Esophagus muscularis mucosa (tissue), 4 donors: ENCODE results near the gene TWF2. TPM values are rescaled to one million over a fixed set of nuclear protein-coding genes. Genes with fewer than 3 reads are reported as not detected.

Experiments
- DNase-seq: peaks from one replicate; pipeline ENCODE4 v3.0.0-alpha.2; 2017; ENCODE audit errors: extremely low spot score
- H3K27ac ChIP-seq, 4 donors: fragments of 200-600 bp; sonication (generic); replicated peaks in 1 of 4; 1 replicate in 3 of 4; 2 replicates in 1 of 4; pipeline ENCODE4 v1.5.1; 2016 to 2019; ENCODE audit warnings: mild to moderate bottlenecking in 1 of 4
- H3K27me3 ChIP-seq, 4 donors: fragments of 200-600 bp; sonication (generic); one replicate each; pipeline versions ENCODE4 v1.5.1 to v1.6.0; 2016 to 2019
- H3K36me3 ChIP-seq, 4 donors: fragments of 200-600 bp; sonication (generic); one replicate each; pipeline ENCODE4 v1.5.1; 2016 to 2019
- H3K4me1 ChIP-seq, 4 donors: fragments of 200-600 bp; sonication (generic); one replicate each; pipeline ENCODE4 v1.5.1; 2016 to 2019
- H3K4me3 ChIP-seq, 4 donors: fragments of 200-600 bp; sonication (generic); 1 replicate in 2 of 4; 2 replicates in 2 of 4; pipeline ENCODE4 v1.5.1; 2016 to 2019; ENCODE audit warnings: mild to moderate bottlenecking in 4 of 4, moderate library complexity in 1 of 4
- H3K9me3 ChIP-seq, 4 donors: fragments of 200-600 bp; sonication (generic); 1 replicate in 3 of 4; 2 replicates in 1 of 4; pipeline ENCODE4 v1.5.1; 2016 to 2019
- EP300 ChIP-seq: sonication (generic); formaldehyde crosslinking; IDR thresholded peaks from one replicate; pipeline ENCODE4 v1.6.1; 2017; ENCODE audit warnings: antibody characterized with exemption
- POLR2A ChIP-seq: fragments of 450-650 bp; IDR thresholded peaks from one replicate; pipeline ENCODE4 v1.6.1; 2017; ENCODE audit warnings: antibody characterized with exemption, moderate library complexity, mild to moderate bottlenecking, low read depth
- POLR2AphosphoS5 ChIP-seq, 2 donors: sonication (generic); formaldehyde crosslinking; IDR thresholded peaks; one replicate each; pipeline ENCODE4 v1.6.1; 2017; ENCODE audit warnings: antibody characterized with exemption in 2 of 2
- WGBS: methylation state at CpG from one replicate; pipeline ENCODE4 v1.1.5; 2018; 5-methylcytosine and 5-hydroxymethylcytosine counted together
- intact Hi-C: fragments of 100-400 bp; cut with DNase I; formaldehyde crosslinking; loops from one replicate; pipeline ENCODE4 v1.15.1; 2023
- small RNA-seq, 3 donors: library from RNA; depleted of rRNA; stranded (forward); fragments of <200 nt; gene quantifications; one replicate each; pipeline ENCODE3, GENCODE V24; 2016
- total RNA-seq, 4 donors: library from RNA; depleted of rRNA; stranded (reverse); fragments of >200 nt; gene quantifications; one replicate each; pipeline versions ENCODE4 v1.1.0 to v1.2.1, GENCODE V29; 2016
- TF ChIP-seq, protein P1 (sequence below), 3 experiments: fragments of 200-600 bp in 2 of 3; fragments of 450-650 bp in 1 of 3; sonication (generic) in 2 of 3; IDR thresholded peaks; one replicate each; pipeline ENCODE4 v1.5.1; 2017 to 2019; ENCODE audit warnings: antibody characterized with exemption in 3 of 3, mild to moderate bottlenecking in 2 of 3, moderate library complexity in 1 of 3

The TWF2 gene
- total RNA-seq, 4 donors from 2014 or later = 66.4 to 89.5 (median 79.9) TPM

DNA sequence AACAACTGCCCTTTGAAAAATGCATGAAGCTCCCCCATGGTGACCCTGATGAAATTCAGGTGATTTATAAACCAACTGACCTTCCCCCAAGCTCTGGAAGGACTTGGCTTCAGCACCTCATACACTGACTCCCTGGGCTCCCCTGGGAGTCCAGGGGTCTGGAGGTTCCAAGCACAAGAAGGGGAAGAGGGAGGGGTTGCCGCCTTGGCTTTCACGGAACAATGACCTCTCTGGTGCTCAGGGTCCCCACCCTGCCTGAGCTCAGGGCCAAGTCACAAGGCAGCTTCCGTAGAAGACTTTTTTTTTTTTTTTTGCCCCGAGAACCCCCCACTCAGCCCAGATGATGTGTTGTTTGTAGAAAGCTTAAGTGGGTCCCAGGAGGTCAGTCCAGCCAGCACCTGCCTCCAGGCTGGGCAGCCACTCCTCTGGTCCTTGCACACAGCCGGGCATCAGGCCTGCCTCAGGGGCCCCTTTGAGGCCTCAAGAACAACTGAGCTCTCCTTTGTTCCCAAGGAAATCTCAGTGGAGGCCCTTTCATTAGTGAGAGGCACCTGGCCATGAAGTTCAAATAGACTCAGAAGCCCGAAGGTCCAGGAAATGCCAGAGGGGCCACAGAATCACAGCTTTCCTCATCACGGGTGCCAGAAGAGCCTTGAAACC is 55.0 kb downstream of the TWF2 start:
- H3K27ac ChIP-seq = peak overlapping the region in 1 of 4 donors; percentile 8
- H3K9me3 ChIP-seq = no peaks in the 10 kb centered on the region
- no peak overlapping the region for H3K4me3 ChIP-seq
- TF ChIP-seq POLR2A (no peak), POLR2AphosphoS5 (IDR thresholded peaks at IDR 0.05) (no peak), EP300 (no peak)
- TF ChIP-seq, protein P1, sequence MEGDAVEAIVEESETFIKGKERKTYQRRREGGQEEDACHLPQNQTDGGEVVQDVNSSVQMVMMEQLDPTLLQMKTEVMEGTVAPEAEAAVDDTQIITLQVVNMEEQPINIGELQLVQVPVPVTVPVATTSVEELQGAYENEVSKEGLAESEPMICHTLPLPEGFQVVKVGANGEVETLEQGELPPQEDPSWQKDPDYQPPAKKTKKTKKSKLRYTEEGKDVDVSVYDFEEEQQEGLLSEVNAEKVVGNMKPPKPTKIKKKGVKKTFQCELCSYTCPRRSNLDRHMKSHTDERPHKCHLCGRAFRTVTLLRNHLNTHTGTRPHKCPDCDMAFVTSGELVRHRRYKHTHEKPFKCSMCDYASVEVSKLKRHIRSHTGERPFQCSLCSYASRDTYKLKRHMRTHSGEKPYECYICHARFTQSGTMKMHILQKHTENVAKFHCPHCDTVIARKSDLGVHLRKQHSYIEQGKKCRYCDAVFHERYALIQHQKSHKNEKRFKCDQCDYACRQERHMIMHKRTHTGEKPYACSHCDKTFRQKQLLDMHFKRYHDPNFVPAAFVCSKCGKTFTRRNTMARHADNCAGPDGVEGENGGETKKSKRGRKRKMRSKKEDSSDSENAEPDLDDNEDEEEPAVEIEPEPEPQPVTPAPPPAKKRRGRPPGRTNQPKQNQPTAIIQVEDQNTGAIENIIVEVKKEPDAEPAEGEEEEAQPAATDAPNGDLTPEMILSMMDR (IDR thresholded peaks at IDR 0.05) = no peak
- WGBS = 88% methylated on average over 3 of the region's 7 CpGs
- H3K4me1 ChIP-seq = peaks cover 0 to 27% (median 7%) of the 10 kb centered on the region in 4 donors
- no peaks in the 10 kb centered on the region for H3K27me3 ChIP-seq
- intact Hi-C loops = no loop called here
- H3K36me3 ChIP-seq = no peaks in the 10 kb centered on the region
- DNase-seq = no peak

DNA sequence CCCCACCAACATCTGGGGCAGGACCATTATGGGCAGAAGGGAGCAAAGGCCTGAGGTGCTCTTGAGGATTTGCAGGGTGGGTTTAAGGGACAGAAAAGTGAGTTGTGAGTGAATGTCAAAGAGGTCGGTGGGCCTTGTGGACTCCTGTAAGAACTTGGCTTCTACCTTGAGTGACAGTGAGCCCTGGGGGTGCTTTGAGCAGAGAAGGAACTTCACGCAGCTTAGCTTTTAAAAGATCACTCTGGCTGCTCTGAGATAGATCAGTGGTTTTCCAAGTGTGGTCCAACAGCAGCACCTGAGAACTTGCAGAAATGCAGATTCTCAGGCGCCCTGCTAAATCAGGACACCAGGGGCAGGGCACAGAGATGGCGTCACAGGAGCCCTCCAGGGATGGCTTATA is 56.3 kb downstream of the TWF2 start:
- H3K4me3 ChIP-seq = no peak overlapping the region
- no peak overlapping the region for H3K27ac ChIP-seq
- WGBS = 79% methylated on average over 4 of the region's 4 CpGs
- H3K4me1 ChIP-seq = peaks cover 0 to 27% (median 7%) of the 10 kb centered on the region in 4 donors
- H3K27me3 ChIP-seq = no peaks in the 10 kb centered on the region
- intact Hi-C loops = no loop called here
- TF ChIP-seq POLR2A = no peak
- DNase-seq = no peak
- H3K9me3 ChIP-seq = no peaks in the 10 kb centered on the region
- no peaks in the 10 kb centered on the region for H3K36me3 ChIP-seq

DNA sequence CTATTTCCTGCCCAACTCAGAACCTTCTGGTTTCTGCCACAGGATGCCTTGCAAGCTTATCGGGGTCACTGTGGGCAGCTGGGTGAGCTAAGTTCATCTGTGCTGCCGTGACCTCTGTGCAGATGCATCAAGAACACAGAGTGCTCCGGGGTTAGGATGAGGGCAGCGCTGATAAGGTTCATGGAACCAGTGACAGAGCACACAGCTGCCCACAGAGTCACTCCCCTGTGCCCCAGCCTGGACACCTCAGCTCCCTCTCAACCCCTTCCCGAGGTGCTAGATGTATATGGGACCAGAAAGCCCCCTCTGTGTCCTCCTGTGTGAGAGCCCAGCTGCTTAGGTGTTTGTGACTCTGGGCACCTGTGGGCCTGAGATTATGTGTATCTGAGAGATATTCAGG is 56.8 kb downstream of the TWF2 start:
- intact Hi-C loops = no loop called here
- WGBS = no CpG with 5 or more reads among the region's 5 CpGs
- H3K27ac ChIP-seq = no peak overlapping the region
- peaks cover 0 to 27% (median 7%) of the 10 kb centered on the region in 4 donors for H3K4me1 ChIP-seq
- H3K27me3 ChIP-seq = no peaks in the 10 kb centered on the region
- H3K36me3 ChIP-seq = no peaks in the 10 kb centered on the region
- H3K9me3 ChIP-seq = no peaks in the 10 kb centered on the region
- TF ChIP-seq EP300 = no peak
- no peak for TF ChIP-seq POLR2A
- TF ChIP-seq POLR2AphosphoS5 (IDR thresholded peaks at IDR 0.05) = no peak
- TF ChIP-seq, protein P1 (IDR thresholded peaks at IDR 0.05) = no peak
- H3K4me3 ChIP-seq = no peak overlapping the region
- no peak for DNase-seq

DNA sequence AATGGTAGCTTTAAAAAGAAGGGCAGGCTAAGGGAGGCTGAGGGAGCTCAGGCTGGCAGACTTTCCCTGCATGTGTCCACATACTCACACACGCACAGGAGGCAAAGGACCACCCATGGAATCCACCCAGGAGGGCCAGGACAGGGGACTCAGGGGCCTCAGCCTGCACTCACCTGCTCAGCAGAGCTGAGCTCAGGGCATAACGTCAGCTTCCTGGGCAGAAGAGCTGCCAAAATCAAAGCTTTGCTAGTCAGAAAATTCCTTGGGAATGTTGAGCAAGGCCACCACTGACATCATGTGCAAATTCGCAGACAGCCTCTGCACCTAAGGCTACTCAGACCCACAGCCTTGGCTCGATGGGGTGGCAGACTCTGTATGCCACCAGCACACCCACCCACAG is 57.4 kb downstream of the TWF2 start:
- TF ChIP-seq POLR2A = no peak
- no peak for DNase-seq
- 84% methylated on average over 2 of the region's 4 CpGs for WGBS
- H3K4me3 ChIP-seq = no peak overlapping the region
- no peaks in the 10 kb centered on the region for H3K9me3 ChIP-seq
- intact Hi-C loops = no loop called here
- no peaks in the 10 kb centered on the region for H3K36me3 ChIP-seq
- H3K27ac ChIP-seq = no peak overlapping the region
- no peaks in the 10 kb centered on the region for H3K27me3 ChIP-seq
- H3K4me1 ChIP-seq = peaks cover 0 to 27% (median 7%) of the 10 kb centered on the region in 4 donors

Small RNA genes lying within 50 kb of the gene (small RNA-seq; reads per million reads assigned to genes)
- 1,217 to 2,006 (median 1,736) reads per million in 3 donors for gene MIRLET7G

Other genes starting within 250 kb of the TWF2 start
- 1,000 to 10,000 TPM in 3 of 4 donors, 100 to 1,000 TPM in 1; 786 to 1,908 (median 1,382) TPM for gene RPL29, start 243.3 kb downstream of the TWF2 start, total RNA-seq
- 10 to 100 TPM in 3 of 4 donors, 1 to 10 TPM in 1; 10.0 to 23.5 (median 15.9) TPM for gene DUSP7, start 182.6 kb downstream of the TWF2 start, total RNA-seq
- gene POC1A, start 84.7 kb downstream of the TWF2 start, total RNA-seq = 1 to 10 TPM in 3 of 4 donors, under 1 TPM in 1; 0.71 to 2.1 (median 1.2) TPM
- 10 to 100 TPM; 31.1 to 50.5 (median 38.9) TPM for gene ALAS1, start 41.0 kb downstream of the TWF2 start, total RNA-seq
- gene TLR9, start 13.5 kb downstream of the TWF2 start, total RNA-seq = under 1 TPM in 3 of 4 donors, not detected in 1; 0.13 to 0.69 (median 0.17) TPM
- gene PPM1M, start 6.6 kb upstream of the TWF2 start, total RNA-seq = 10 to 100 TPM; 24.1 to 35.7 (median 32.4) TPM
- gene WDR82, start 39.5 kb upstream of the TWF2 start, total RNA-seq = 100 to 1,000 TPM in 1 of 4 donors, 10 to 100 TPM in 3; 62.6 to 101 (median 80.9) TPM
- 1 to 10 TPM; 4.1 to 5.3 (median 4.8) TPM for gene GLYCTK, start 48.7 kb upstream of the TWF2 start, total RNA-seq
- gene DNAH1, start 77.2 kb upstream of the TWF2 start, total RNA-seq = 1 to 10 TPM; 3.4 to 5.4 (median 3.6) TPM
- 10 to 100 TPM; 51.5 to 82.9 (median 72.7) TPM for gene BAP1, start 170.8 kb upstream of the TWF2 start, total RNA-seq
- gene PHF7, start 171.5 kb upstream of the TWF2 start, total RNA-seq = 10 to 100 TPM in 1 of 4 donors, 1 to 10 TPM in 3; 7.0 to 22.0 (median 8.2) TPM
- gene SEMA3G, start 205.9 kb upstream of the TWF2 start, total RNA-seq = 10 to 100 TPM in 3 of 4 donors, 1 to 10 TPM in 1; 7.1 to 39.2 (median 22.2) TPM
- gene TNNC1, start 214.9 kb upstream of the TWF2 start, total RNA-seq = 1 to 10 TPM in 3 of 4 donors, not detected in 1; 1.2 to 7.1 (median 4.0) TPM
- 100 to 1,000 TPM in 2 of 4 donors, 10 to 100 TPM in 2; 71.9 to 110 (median 88.0) TPM for gene NISCH, start 216.4 kb upstream of the TWF2 start, total RNA-seq